Heart left ventricle (tissue), 16 donors: Measurements from ENCODE around the gene TMEM126A. TPM values are rescaled to one million over a fixed set of nuclear protein-coding genes. Genes with fewer than 3 reads are reported as not detected.

Source experiments
- ATAC-seq, 4 donors: fragments of 200-7000 bp; cut with Tn5 transposase; one replicate each; pipeline ENCODE4 v1.9.1; 2020 to 2022; ENCODE audit warnings: moderate library complexity in 4 of 4, mild to moderate bottlenecking in 3 of 4, moderate number of reproducible peaks in 1 of 4
- DNase-seq, 5 donors: peaks; one replicate each; pipeline ENCODE4 v3.0.0-alpha.2; 2020
- H3K27ac ChIP-seq, 12 donors: fragments of 200-600 bp; sonication (generic) in 4 of 12; one replicate each; pipeline versions ENCODE4 v1.5.0 to v1.8.0; 2016 to 2022; ENCODE audit warnings: mild to moderate bottlenecking in 2 of 12
- H3K27me3 ChIP-seq, 9 donors: fragments of 200-600 bp; sonication (generic) in 2 of 9; one replicate each; pipeline versions ENCODE4 v1.5.1 to v1.8.0; 2016 to 2022; ENCODE audit warnings: mild to moderate bottlenecking in 3 of 9
- H3K36me3 ChIP-seq, 9 donors: fragments of 200-600 bp; sonication (generic) in 2 of 9; one replicate each; pipeline versions ENCODE4 v1.5.0 to v1.8.0; 2018 to 2022; ENCODE audit warnings: mild to moderate bottlenecking in 2 of 9
- H3K4me1 ChIP-seq, 12 donors: fragments of 200-600 bp; sonication (generic) in 4 of 12; one replicate each; pipeline versions ENCODE4 v1.5.0 to v1.8.0; 2016 to 2022; ENCODE audit warnings: mild to moderate bottlenecking in 3 of 12
- H3K4me3 ChIP-seq, 12 donors: fragments of 200-600 bp; sonication (generic) in 4 of 12; one replicate each; pipeline versions ENCODE4 v1.5.0 to v1.8.0; 2017 to 2022; ENCODE audit warnings: mild to moderate bottlenecking in 9 of 12, moderate library complexity in 4 of 12
- H3K9me3 ChIP-seq, 12 donors: fragments of 200-600 bp; sonication (generic) in 4 of 12; one replicate each; pipeline versions ENCODE4 v1.5.0 to v1.8.0; 2016 to 2022; ENCODE audit warnings: mild to moderate bottlenecking in 1 of 12
- POLR2A ChIP-seq, 2 donors: fragments of 450-650 bp; IDR thresholded peaks; one replicate each; pipeline ENCODE4 v1.6.1; 2017; ENCODE audit warnings: antibody characterized with exemption in 2 of 2, mild to moderate bottlenecking in 2 of 2, moderate library complexity in 2 of 2
- WGBS, 4 donors: extraction: QIAGEN DNeasy Blood & Tissue Kit in 2 of 4; methylation state at CpG; one replicate each; pipeline versions ENCODE4 v1.1.5 to v1.1.7; 2013 to 2018; 5-methylcytosine and 5-hydroxymethylcytosine counted together
- intact Hi-C, 10 donors: fragments of 100-400 bp; cut with DNase I; formaldehyde crosslinking; loops; one replicate each; pipeline versions ENCODE4 v1.11.1 to v1.14.2; 2022
- polyA plus RNA-seq, 2 donors: library from polyadenylated mRNA; stranded (reverse); fragments of 200-250 nt; gene quantifications; one replicate each; pipeline ENCODE4 v1.2.3, GENCODE V29; 2013
- total RNA-seq, 9 donors: library from RNA; depleted of rRNA in 2 of 9; stranded (reverse); fragments of >200 nt in 2 of 9; fragmentation: NEBNext Ultra II Directional in 3 of 9; extraction: Animal tissue kit (Norgen Biotek cat#: 25700) in 3 of 9; gene quantifications; one replicate each; pipeline versions ENCODE4 v1.1.0 to v1.2.4, GENCODE V29; 2016 to 2023
- TF ChIP-seq, protein P1 (sequence below), 12 donors: fragments of 200-600 bp; sonication (generic) in 4 of 12; IDR thresholded peaks; one replicate each; pipeline versions ENCODE4 v1.5.0 to v1.8.0; 2018 to 2022; ENCODE audit warnings: antibody characterized with exemption in 12 of 12, mild to moderate bottlenecking in 5 of 12
- donor health status: ischemic (EF 13 %, LVEDD 7.1; RV severe dilation, severe dysfunction).
- donor health status: healthy with polysubstance abuse.
- donor health status: DM: no; HTN: yes; CAD: no.
- donor health status: DM: no; HTN: no; CAD: no.
- donor health status: ischemic (EF 25% LVEDD 6.9; RV normal size, moderate dysfunction).
- donor health status: ischemic (EF 25% LVEDD 5.7; RV mildly dilated, moderate dysfunction).
- donor health status: healthy.
- donor health status: DM: yes; HTN: yes; CAD: no.
- donor health status: ischemic (EF 35%, LVEDD 5.7; RV mildly dilated, moderate dysfunction).
- donor health status: nonischemic (EF 11% LVEDD 7.7; RV severe dilation, severe dysfunction).
- donor health status: DM: yes; HTN: yes; CAD: no.
- donor health status: PGD.
- donor health status: ischemic (EF 29% LVEDD 5.4; RV normal size, mild dysfunction).
- donor health status: nonischemic (EF 23%, LVEDD 6.1; RV moderate dilation, normal function).

TMEM126A gene
- total and polyA plus RNA-seq, 11 donors: 36.3 to 209 (median 73.1) TPM

DNA sequence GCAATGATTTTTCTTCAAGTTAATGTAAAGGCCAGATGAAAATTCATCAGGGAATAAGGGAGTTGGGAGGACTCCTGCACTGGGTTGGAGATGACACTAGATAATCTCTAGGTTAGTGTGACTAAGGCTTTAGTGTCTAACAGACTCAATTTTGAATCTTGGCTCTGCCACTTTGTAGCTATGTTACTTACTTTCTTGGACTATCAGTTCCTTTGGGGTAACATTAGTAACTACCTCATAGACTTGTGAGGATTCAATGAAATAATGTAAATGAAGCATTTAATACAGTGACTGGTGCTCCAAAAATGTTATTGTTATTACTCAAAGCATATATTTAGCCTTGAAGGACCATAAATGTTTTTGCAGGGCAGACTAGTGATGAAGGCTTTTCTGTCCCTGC lies 47.8 kb downstream of the TMEM126A start:
- H3K4me3 ChIP-seq: no peak overlapping the region
- H3K9me3 ChIP-seq: no peaks in the 10 kb centered on the region
- DNase-seq: no peak
- no peak for ATAC-seq
- H3K27ac ChIP-seq: no peak overlapping the region
- TF ChIP-seq, protein P1, sequence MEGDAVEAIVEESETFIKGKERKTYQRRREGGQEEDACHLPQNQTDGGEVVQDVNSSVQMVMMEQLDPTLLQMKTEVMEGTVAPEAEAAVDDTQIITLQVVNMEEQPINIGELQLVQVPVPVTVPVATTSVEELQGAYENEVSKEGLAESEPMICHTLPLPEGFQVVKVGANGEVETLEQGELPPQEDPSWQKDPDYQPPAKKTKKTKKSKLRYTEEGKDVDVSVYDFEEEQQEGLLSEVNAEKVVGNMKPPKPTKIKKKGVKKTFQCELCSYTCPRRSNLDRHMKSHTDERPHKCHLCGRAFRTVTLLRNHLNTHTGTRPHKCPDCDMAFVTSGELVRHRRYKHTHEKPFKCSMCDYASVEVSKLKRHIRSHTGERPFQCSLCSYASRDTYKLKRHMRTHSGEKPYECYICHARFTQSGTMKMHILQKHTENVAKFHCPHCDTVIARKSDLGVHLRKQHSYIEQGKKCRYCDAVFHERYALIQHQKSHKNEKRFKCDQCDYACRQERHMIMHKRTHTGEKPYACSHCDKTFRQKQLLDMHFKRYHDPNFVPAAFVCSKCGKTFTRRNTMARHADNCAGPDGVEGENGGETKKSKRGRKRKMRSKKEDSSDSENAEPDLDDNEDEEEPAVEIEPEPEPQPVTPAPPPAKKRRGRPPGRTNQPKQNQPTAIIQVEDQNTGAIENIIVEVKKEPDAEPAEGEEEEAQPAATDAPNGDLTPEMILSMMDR (IDR thresholded peaks at IDR 0.05): no peak
- TF ChIP-seq POLR2A (IDR thresholded peaks at IDR 0.05): no peak
- H3K36me3 ChIP-seq: peaks cover 0 to 67% (median 3%) of the 10 kb centered on the region in 9 donors
- intact Hi-C loops: loop anchor here in 4 of 10 donors (2.0 to 10.0 kb wide), 3 partner anchors 129 to 132 kb away; no protein-coding TSS in a partner anchor
- peaks cover 0 to 13% (median 0%) of the 10 kb centered on the region in 12 donors for H3K4me1 ChIP-seq
- no peaks in the 10 kb centered on the region for H3K27me3 ChIP-seq

DNA sequence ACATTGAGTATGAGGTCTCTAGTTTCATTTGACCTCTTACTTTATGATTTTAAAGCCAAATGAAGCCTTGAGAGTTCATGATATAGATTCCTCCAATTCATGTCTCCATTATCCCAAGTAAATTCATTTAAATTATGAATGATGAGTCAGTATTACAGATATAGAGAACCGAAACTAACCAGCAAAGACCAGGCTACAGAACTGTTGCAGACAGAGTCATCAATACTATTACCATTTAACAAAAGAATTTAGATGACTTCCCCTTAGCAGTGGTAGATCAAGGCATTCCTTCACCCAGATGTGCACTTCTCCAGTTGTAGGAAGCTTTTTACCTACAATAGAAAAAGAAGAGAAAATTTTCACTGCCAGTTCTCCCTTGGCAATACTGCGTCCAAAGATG lies 50.0 kb downstream of the TMEM126A start:
- no peak overlapping the region for H3K27ac ChIP-seq
- WGBS, 4 donors: 92 to 96% (median 95%) methylated on average over 2 of the region's 2 CpGs
- intact Hi-C loops: loop anchor here in 3 of 10 donors (5.0 to 10.0 kb wide), 2 partner anchors 127 to 130 kb away; no protein-coding TSS in a partner anchor
- H3K4me1 ChIP-seq: peaks cover 0 to 14% (median 0%) of the 10 kb centered on the region in 12 donors
- H3K36me3 ChIP-seq: peaks cover 0 to 69% (median 3%) of the 10 kb centered on the region in 9 donors
- no peak for TF ChIP-seq POLR2A (IDR thresholded peaks at IDR 0.05)
- TF ChIP-seq, protein P1 (IDR thresholded peaks at IDR 0.05): no peak
- no peak overlapping the region for H3K4me3 ChIP-seq
- H3K27me3 ChIP-seq: no peaks in the 10 kb centered on the region
- ATAC-seq: no peak
- DNase-seq: no peak
- H3K9me3 ChIP-seq: no peaks in the 10 kb centered on the region

DNA sequence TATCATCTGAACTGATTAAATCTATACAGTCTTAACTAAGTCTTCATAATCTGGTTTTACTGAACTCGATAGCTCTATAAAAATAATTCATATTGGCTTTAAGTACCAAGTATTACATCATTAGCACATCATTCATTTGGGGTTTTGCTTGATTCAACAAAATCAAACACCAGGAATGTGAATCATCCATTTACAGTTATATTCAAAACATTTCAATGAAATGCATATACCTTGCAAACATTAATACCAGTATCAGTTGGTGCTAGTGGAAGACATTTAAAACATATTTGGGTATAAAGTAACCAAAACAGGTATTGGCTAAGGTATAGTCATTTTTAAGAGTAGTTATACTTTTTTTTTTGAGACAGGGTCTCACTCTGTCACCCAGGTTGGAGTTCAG lies 50.4 kb downstream of the TMEM126A start:
- H3K36me3 ChIP-seq: peaks cover 0 to 66% (median 3%) of the 10 kb centered on the region in 9 donors
- ATAC-seq (no peak), DNase-seq (no peak)
- no peaks in the 10 kb centered on the region for H3K9me3 ChIP-seq
- WGBS, 4 donors: 81 to 93% (median 85%) methylated on average over 1 of the region's 1 CpG
- no peak overlapping the region for H3K27ac ChIP-seq
- no peak overlapping the region for H3K4me3 ChIP-seq
- peaks cover 0 to 14% (median 0%) of the 10 kb centered on the region in 12 donors for H3K4me1 ChIP-seq
- H3K27me3 ChIP-seq: no peaks in the 10 kb centered on the region
- TF ChIP-seq POLR2A (IDR thresholded peaks at IDR 0.05): no peak
- TF ChIP-seq, protein P1 (IDR thresholded peaks at IDR 0.05): no peak
- intact Hi-C loops: loop anchor here in 3 of 10 donors (5.0 to 10.0 kb wide), 2 partner anchors 127 to 129 kb away; no protein-coding TSS in a partner anchor

DNA sequence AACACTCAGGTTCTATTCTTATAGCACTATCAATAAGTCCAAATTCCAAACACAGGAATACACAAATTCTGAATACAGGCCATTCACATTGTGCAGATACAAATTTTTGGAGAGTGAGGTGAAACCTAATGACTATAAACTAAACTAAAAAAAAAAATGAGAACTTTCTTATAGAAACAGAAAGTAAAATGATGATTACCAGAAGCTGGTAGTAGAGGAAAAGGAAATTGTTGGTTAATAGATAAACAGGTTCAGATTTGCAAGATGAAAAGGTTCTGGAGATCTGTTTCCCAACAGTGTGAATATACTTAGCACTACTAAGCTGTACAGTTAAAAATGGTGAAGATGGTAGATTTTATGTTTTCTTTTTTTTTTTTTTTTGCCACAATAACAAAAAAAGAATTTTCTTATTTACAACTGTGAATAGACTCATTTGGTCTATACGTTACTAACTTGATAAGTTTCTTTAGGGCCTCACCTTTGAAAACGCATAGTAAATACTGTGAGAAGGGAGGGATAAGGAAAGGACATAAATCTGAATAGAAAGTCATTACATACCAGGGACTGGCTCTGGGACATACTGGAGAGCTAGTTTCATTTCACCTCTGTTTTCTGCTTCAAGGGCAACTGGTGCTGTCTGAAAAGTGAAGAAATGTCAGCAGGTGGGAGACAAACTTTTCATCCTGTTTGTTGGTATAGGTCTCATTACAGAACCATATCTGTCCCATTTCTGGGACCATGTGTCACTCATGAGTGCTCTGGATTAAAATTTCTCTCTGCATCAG lies 52.4 kb downstream of the TMEM126A start:
- ATAC-seq: no peak
- no peak for TF ChIP-seq POLR2A (IDR thresholded peaks at IDR 0.05)
- TF ChIP-seq, protein P1 (IDR thresholded peaks at IDR 0.05): no peak
- Histone ChIP-seq H3K27ac (peak overlapping the region in 1 of 12 donors; percentile 48), H3K4me3 (no peak overlapping the region), H3K4me1 (peaks cover 0 to 17% (median 0%) of the 10 kb centered on the region in 12 donors), H3K36me3 (peaks cover 0 to 58% (median 3%) of the 10 kb centered on the region in 9 donors), H3K27me3 (no peaks in the 10 kb centered on the region), H3K9me3 (no peaks in the 10 kb centered on the region)
- no peak for DNase-seq
- intact Hi-C loops: loop anchor here in 3 of 10 donors (5.0 to 10.0 kb wide), 3 partner anchors 125 to 585 kb away; no protein-coding TSS in a partner anchor
- 74 to 85% (median 81%) methylated on average over 2 of the region's 2 CpGs for WGBS, 4 donors
